Type B pancreatic cell (in vitro differentiated cells): ENCODE results near the gene TM4SF18. TPM values are rescaled to one million over a fixed set of nuclear protein-coding genes. Genes with fewer than 3 reads are reported as not detected.

Source experiments
- DNase-seq: peaks from one replicate; pipeline ENCODE4 v3.0.0; 2021; ENCODE audit warnings: mixed read lengths; ENCODE audit not compliant: unreplicated experiment; ENCODE audit errors: extremely low spot score
- H3K27ac Mint-ChIP-seq: 2 replicates; pipeline ENCODE4 v1.8.0; 2021; ENCODE audit warnings: mild to moderate bottlenecking, mixed read lengths
- H3K27me3 Mint-ChIP-seq: 2 replicates; pipeline ENCODE4 v1.8.0; 2021; ENCODE audit warnings: mixed read lengths
- H3K36me3 Mint-ChIP-seq: 2 replicates; pipeline ENCODE4 v1.8.0; 2021; ENCODE audit warnings: mixed read lengths
- H3K4me1 Mint-ChIP-seq: one replicate; pipeline ENCODE4 v1.8.0; 2021; ENCODE audit warnings: mixed read lengths; ENCODE audit not compliant: unreplicated experiment
- H3K4me3 Mint-ChIP-seq: 2 replicates; pipeline ENCODE4 v1.8.0; 2021; ENCODE audit warnings: mild to moderate bottlenecking, mixed read lengths
- H3K9me3 Mint-ChIP-seq: 2 replicates; pipeline ENCODE4 v1.8.0; 2021; ENCODE audit warnings: mixed read lengths
- CTCF ChIP-seq: fragments of 200-600 bp; sonication (generic); conservative IDR thresholded peaks from 2 replicates; pipeline ENCODE4 v1.5.0; 2021; ENCODE audit warnings: antibody characterized with exemption, mild to moderate bottlenecking
- total RNA-seq: library from RNA; stranded (reverse); gene quantifications from 2 replicates; pipeline ENCODE4 v1.2.1, GENCODE V29; 2021; ENCODE audit warnings: low replicate concordance

TM4SF18 gene
- total RNA-seq, 1 donor from 2014 or later = not detected

- Mint-ChIP-seq H3K27ac (no peak overlapping the region), H3K9me3 (no peaks in the 10 kb centered on the region), H3K36me3 (no peaks in the 10 kb centered on the region), H3K4me1 (peaks cover under 1% of the 10 kb centered on the region), H3K27me3 (no peaks in the 10 kb centered on the region), H3K4me3 (no peak overlapping the region)
- no peak for TF ChIP-seq CTCF
- no peak for DNase-seq
Measured at GRCh38 chr3:149288655-149289054, 44.8 kb downstream of the TM4SF18 start.

- peaks cover 5% of the 10 kb centered on the region for H3K4me1 Mint-ChIP-seq
- TF ChIP-seq CTCF = no peak
- H3K27ac Mint-ChIP-seq = no peak overlapping the region
- peaks cover 5% of the 10 kb centered on the region for H3K9me3 Mint-ChIP-seq
- H3K36me3 Mint-ChIP-seq = peaks cover 4% of the 10 kb centered on the region
- H3K27me3 Mint-ChIP-seq = no peaks in the 10 kb centered on the region
- DNase-seq = no peak
- H3K4me3 Mint-ChIP-seq = no peak overlapping the region
Measured at GRCh38 chr3:149284034-149284433, 49.4 kb downstream of the TM4SF18 start.

GRCh38 chr3:149283401-149283800, 50.0 kb downstream of the TM4SF18 start:
- Mint-ChIP-seq H3K36me3 (peaks cover 4% of the 10 kb centered on the region), H3K27me3 (no peaks in the 10 kb centered on the region), H3K4me3 (peak overlapping the region; percentile 53), H3K9me3 (peaks cover 5% of the 10 kb centered on the region), H3K27ac (peak overlapping the region; percentile 84), H3K4me1 (peaks cover 5% of the 10 kb centered on the region)
- DNase-seq = no peak
- no peak for TF ChIP-seq CTCF

GRCh38 chr3:149282836-149283235, 50.6 kb downstream of the TM4SF18 start:
- Mint-ChIP-seq H3K4me3 (no peak overlapping the region), H3K36me3 (peaks cover 4% of the 10 kb centered on the region), H3K4me1 (peaks cover 5% of the 10 kb centered on the region), H3K9me3 (peaks cover 5% of the 10 kb centered on the region), H3K27me3 (no peaks in the 10 kb centered on the region), H3K27ac (peak overlapping the region; percentile 84)
- DNase-seq = no peak
- TF ChIP-seq CTCF = no peak

GRCh38 chr3:149282322-149282721, 51.1 kb downstream of the TM4SF18 start:
- H3K9me3 Mint-ChIP-seq = peaks cover 5% of the 10 kb centered on the region
- no peak overlapping the region for H3K4me3 Mint-ChIP-seq
- no peak for TF ChIP-seq CTCF
- DNase-seq = no peak
- H3K36me3 Mint-ChIP-seq = peaks cover 4% of the 10 kb centered on the region
- peaks cover 10% of the 10 kb centered on the region for H3K4me1 Mint-ChIP-seq
- no peaks in the 10 kb centered on the region for H3K27me3 Mint-ChIP-seq
- peak overlapping the region; percentile 3 for H3K27ac Mint-ChIP-seq
